Right atrium auricular region (tissue), 2 donors: ENCODE data around the gene PAAF1. TPM values are rescaled to one million over a fixed set of nuclear protein-coding genes. Genes with fewer than 3 reads are reported as not detected.

Experiments used
- DNase-seq: peaks from one replicate; pipeline ENCODE4 v3.0.0-alpha.2; 2019; ENCODE audit warnings: low spot score
- H3K27ac ChIP-seq, 2 donors: fragments of 200-600 bp; sonication (generic); 1 replicate in 1 of 2; 2 replicates in 1 of 2; pipeline ENCODE4 v1.5.1; 2016 to 2019
- H3K27me3 ChIP-seq, 2 donors: fragments of 200-600 bp; sonication (generic); one replicate each; pipeline versions ENCODE4 v1.5.1 to v1.6.0; 2017 to 2019
- H3K36me3 ChIP-seq: fragments of 200-600 bp; sonication (generic); one replicate; pipeline ENCODE4 v1.5.1; 2016
- H3K4me1 ChIP-seq, 2 donors: fragments of 200-600 bp; sonication (generic); one replicate each; pipeline versions ENCODE4 v1.5.1 to v1.6.0; 2017 to 2019
- H3K4me3 ChIP-seq, 2 donors: fragments of 200-600 bp; sonication (generic); 1 replicate in 1 of 2; 2 replicates in 1 of 2; pipeline ENCODE4 v1.5.1; 2017 to 2019; ENCODE audit warnings: mild to moderate bottlenecking in 1 of 2, moderate library complexity in 1 of 2
- H3K9me3 ChIP-seq, 2 donors: fragments of 200-600 bp; sonication (generic); one replicate each; pipeline ENCODE4 v1.5.1; 2019
- total RNA-seq, 2 donors: library from RNA; depleted of rRNA; stranded (reverse); fragments of >200 nt; gene quantifications; one replicate each; pipeline ENCODE4 v1.1.0, GENCODE V29; 2016
- TF ChIP-seq, protein P1 (sequence below), 2 donors: fragments of 200-600 bp; sonication (generic); IDR thresholded peaks; one replicate each; pipeline ENCODE4 v1.5.1; 2019; ENCODE audit warnings: antibody characterized with exemption in 2 of 2

The PAAF1 gene
- total RNA-seq, 2 donors from 2014 or later, result 10.2 to 12.3 TPM

DNA sequence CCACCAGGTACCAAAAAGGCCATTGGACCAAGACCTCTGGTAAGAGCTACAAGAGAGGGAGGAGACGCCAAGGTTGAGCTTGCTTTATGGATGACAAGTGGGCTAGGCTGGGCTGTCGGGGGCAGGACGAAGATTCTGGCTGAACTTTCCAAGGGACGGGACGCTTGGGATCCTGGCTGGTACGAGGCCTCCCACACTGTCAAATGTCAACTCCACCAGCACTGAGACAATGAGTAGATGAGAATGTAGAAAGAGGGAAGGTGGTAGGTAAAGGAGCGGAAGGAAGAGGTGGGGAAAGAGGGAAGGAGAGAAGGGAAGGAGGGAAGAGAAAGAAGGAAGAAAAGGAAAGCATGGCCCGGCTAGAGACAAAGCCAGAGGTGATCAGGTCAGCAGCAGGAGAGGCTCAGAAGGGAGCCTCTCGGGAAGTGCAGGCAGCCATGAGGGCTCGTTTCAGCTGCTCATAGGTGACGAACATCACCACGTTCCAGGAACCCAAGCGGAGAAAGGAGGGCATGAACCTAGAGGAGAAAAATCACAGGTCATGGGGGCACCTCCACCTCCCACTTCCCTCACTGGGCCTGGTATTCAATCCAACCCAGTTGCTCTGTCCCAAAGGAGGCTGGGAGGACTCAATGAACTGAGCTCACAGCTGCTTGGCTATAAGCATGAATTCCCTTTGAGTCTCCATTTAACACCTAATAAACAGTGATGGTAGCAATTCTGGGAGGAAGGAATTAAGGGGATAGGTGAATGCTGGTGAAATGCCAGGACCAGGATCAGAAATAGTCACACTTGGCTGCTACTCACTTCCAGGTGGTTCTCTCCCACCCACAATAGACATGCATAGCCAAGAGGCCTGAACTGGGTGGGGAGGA lies 98.0 kb downstream of the PAAF1 start:
- Histone ChIP-seq H3K4me3 (no peak overlapping the region), H3K36me3 (peaks cover 9% of the 10 kb centered on the region), H3K27ac (no peak overlapping the region), H3K27me3 (no peaks in the 10 kb centered on the region), H3K9me3 (no peaks in the 10 kb centered on the region), H3K4me1 (no peaks in the 10 kb centered on the region)
- TF ChIP-seq, protein P1, sequence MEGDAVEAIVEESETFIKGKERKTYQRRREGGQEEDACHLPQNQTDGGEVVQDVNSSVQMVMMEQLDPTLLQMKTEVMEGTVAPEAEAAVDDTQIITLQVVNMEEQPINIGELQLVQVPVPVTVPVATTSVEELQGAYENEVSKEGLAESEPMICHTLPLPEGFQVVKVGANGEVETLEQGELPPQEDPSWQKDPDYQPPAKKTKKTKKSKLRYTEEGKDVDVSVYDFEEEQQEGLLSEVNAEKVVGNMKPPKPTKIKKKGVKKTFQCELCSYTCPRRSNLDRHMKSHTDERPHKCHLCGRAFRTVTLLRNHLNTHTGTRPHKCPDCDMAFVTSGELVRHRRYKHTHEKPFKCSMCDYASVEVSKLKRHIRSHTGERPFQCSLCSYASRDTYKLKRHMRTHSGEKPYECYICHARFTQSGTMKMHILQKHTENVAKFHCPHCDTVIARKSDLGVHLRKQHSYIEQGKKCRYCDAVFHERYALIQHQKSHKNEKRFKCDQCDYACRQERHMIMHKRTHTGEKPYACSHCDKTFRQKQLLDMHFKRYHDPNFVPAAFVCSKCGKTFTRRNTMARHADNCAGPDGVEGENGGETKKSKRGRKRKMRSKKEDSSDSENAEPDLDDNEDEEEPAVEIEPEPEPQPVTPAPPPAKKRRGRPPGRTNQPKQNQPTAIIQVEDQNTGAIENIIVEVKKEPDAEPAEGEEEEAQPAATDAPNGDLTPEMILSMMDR (IDR thresholded peaks at IDR 0.05), result no peak
- DNase-seq, result no peak

DNA sequence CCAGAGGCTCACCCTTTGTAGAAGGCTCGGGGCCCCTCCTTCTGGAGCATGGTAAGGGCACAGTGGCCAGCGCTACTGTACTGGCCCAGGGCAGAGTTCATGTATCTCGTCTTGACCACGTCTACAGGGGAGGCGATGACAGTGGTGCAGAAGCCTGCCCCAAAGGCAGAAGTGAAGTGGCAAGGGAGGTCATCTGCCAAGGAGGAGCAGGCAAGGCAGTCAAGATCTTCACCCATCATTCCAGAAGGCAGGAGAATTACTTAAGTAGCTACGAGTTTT lies 98.6 kb downstream of the PAAF1 start:
- DNase-seq, result no peak
- H3K27ac ChIP-seq, result no peak overlapping the region

DNA sequence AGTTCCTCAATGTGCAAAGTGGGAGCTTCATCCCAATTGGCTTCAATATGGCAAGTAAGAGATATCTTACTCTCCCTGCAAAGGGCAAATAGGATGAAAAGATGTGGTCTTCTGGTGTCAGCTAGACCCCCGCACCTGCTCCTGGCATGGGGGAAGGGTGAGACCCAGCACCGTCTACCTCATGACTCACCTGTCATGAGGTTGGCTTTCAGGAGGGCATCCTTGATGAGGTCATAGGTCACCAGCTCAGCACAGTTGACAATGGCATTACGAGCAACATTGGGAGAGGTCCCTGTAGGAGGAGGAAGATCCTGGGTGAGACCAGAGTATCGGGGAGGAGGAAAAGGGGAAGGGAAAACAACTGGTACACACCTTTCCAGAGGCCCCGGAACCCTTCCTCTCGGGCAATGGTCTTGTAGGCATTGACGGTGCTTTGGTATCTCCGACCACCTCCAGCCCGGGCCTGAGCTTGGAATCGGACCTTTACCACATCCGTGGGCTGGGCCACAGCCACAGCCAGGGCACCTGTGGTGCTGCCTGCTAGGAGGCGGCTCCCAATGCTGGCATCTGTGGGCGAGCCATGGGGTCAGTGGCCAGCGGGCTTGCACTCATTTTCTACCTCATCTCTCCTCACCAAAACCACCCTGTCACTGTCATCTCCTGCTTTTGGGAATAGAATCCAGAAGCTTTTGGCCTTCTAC lies 99.8 kb downstream of the PAAF1 start:
- no peak overlapping the region for H3K27ac ChIP-seq
- H3K27me3 ChIP-seq, result no peaks in the 10 kb centered on the region

More for the DNA sequence above, 98.6 kb downstream of the PAAF1 start:
- peaks cover 9% of the 10 kb centered on the region for H3K36me3 ChIP-seq
- TF ChIP-seq, protein P1 (IDR thresholded peaks at IDR 0.05), result no peak
- H3K27me3 ChIP-seq, result no peaks in the 10 kb centered on the region
- no peaks in the 10 kb centered on the region for H3K4me1 ChIP-seq
- no peaks in the 10 kb centered on the region for H3K9me3 ChIP-seq
- no peak overlapping the region for H3K4me3 ChIP-seq

DNA sequence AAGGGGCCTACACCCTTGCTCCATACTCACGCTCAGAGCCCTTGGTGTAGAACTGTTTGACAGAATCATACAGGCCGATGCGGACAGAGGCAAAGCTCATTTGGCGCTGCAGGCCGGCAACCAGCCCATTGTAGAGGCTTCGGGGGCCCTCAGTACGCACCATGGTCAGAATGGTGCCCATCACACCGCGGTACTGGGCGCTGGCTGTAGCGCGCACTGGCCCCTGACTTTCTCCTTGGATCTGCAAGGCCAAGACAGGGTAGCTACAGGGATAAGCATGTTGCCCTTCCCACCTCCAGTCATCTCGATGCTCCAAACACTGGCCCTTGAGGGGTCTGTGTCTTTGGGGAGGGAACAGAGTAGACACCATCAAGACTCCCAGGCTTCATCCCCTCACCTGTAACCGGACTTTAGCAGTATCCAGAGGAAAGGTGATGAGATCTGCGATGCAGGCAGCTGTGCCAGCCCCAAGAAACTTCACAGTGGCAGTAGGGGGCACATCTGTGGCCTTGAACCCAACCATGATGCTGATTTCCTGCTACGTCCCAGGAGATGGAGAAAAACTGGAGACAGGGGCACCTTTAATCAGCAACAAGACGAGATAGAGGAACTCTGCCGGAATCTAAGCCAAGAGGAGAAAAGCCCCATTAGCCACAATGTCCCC lies 101.2 kb downstream of the PAAF1 start:
- TF ChIP-seq, protein P1 (IDR thresholded peaks at IDR 0.05), result no peak
- H3K27me3 ChIP-seq, result no peaks in the 10 kb centered on the region
- no peak overlapping the region for H3K4me3 ChIP-seq
- H3K36me3 ChIP-seq, result peaks cover 9% of the 10 kb centered on the region
- H3K4me1 ChIP-seq, result no peaks in the 10 kb centered on the region
- no peaks in the 10 kb centered on the region for H3K9me3 ChIP-seq
- DNase-seq, result no peak
- no peak overlapping the region for H3K27ac ChIP-seq

More for the DNA sequence above, 99.8 kb downstream of the PAAF1 start:
- TF ChIP-seq, protein P1 (IDR thresholded peaks at IDR 0.05), result no peak
- H3K36me3 ChIP-seq, result peaks cover 9% of the 10 kb centered on the region
- H3K4me3 ChIP-seq, result no peak overlapping the region
- H3K4me1 ChIP-seq, result no peaks in the 10 kb centered on the region
- no peaks in the 10 kb centered on the region for H3K9me3 ChIP-seq
- no peak for DNase-seq

DNA sequence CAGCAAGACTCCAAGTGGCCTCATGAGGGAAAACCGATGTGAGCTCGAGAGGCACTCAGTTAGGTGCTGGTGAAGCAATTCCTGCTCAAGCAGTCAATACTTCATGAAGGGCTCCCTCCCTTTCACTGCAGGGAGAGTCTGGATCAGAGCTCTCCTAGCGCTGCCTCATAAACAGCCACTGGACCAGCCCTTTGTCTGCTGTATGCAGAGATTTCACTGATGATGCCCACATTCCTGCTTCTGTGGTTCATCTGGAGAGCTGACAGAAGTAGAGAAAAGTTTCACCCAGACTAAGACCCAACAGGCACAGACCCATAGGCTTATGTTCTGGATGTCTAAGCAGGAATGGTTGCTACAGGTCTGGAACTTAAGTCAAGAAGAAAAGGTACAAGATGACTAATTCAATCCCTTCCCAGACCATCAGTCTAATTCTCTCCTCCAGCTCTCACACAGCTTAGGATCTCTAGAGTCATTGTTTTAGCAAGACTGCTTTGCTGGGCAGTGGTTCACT lies 101.8 kb downstream of the PAAF1 start:
- TF ChIP-seq, protein P1 (IDR thresholded peaks at IDR 0.05), result no peak
- Histone ChIP-seq H3K27me3 (no peaks in the 10 kb centered on the region), H3K4me3 (no peak overlapping the region), H3K27ac (no peak overlapping the region), H3K4me1 (peaks cover 0 to 4% of the 10 kb centered on the region in 2 donors), H3K36me3 (peaks cover 9% of the 10 kb centered on the region), H3K9me3 (no peaks in the 10 kb centered on the region)
- DNase-seq, result no peak
